ENCODE measurements around the gene SUGCT.
A peak's percentile ranks its signal among the peaks of the same experiment; 100 is the strongest.

Gene SUGCT

GRCh38 chr7:40541336-40541735, 406.5 kb downstream of the SUGCT start:
- whole genome bisulfite sequencing, 2 experiments (ENCODE audit: insufficient coverage in 2 of 2), result no CpG with 5 or more reads among the region's 1 CpG
- H3K9me3 ChIP-seq (ENCODE audit: control insufficient read depth, low read length), result no peaks in the 10 kb centered on the region
- H3K27ac ChIP-seq (ENCODE audit: low read depth, low read length, severe bottlenecking), result no peak overlapping the region

DNA sequence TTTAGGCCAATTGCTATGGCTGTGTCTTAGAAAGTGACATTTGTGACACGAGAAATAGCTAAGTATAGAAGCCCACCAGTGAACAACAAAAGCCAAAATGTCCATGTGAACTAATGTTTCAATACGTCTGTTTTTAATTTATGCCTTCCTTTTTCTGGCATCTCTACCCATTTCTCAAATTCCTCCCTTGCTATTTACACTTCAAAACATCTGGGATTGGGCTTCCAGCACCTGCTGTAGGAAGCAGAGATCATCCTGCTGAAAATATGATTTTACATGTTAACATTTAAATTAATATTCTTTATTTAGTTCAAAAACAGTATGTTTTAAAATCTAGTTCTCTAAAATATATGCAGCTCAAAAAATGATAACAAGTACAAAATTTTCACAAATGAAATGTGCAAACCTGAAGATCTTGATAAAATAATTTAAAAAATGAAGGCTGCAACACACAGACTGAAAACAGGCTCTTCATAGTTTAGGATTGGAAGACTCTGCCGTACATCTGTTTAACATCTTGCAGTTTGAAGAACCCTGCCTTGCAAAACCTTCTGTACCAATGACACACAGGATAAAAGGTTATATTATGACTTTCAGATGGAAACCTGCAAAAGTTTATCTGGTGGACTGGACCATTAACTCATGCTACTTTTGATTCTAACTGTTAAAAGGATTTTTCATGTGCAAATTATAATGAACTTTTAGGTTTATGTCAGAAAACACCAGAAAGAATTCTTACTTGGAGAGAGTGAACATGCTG, 408.4 kb downstream of the SUGCT start:
- 89 to 94% methylated on average over 3 of the region's 3 CpGs for WGBS, 2 experiments (ENCODE audit: insufficient coverage in 2 of 2)
- Histone ChIP-seq H3K4me3 (ENCODE audit: extremely low read depth, insufficient read depth, low read length, poor library complexity, severe bottlenecking) (no peak overlapping the region), H3K4me1 (ENCODE audit: control insufficient read depth, insufficient read depth, low read length, poor library complexity, severe bottlenecking) (peaks cover 4% of the 10 kb centered on the region), H3K27ac (ENCODE audit: low read depth, low read length, severe bottlenecking) (no peak overlapping the region), H3K9me3 (ENCODE audit: control insufficient read depth, low read length) (no peaks in the 10 kb centered on the region), H3K36me3 (ENCODE audit: control insufficient read depth, insufficient read depth, low read length) (no peaks in the 10 kb centered on the region)

More at GRCh38 chr7:40541336-40541735, 406.5 kb downstream of the SUGCT start:
- H3K36me3 ChIP-seq (ENCODE audit: control insufficient read depth, insufficient read depth, low read length), result no peaks in the 10 kb centered on the region
- no peak overlapping the region for H3K4me3 ChIP-seq (ENCODE audit: extremely low read depth, insufficient read depth, low read length, poor library complexity, severe bottlenecking)
- peaks cover 12% of the 10 kb centered on the region for H3K4me1 ChIP-seq (ENCODE audit: control insufficient read depth, insufficient read depth, low read length, poor library complexity, severe bottlenecking)

DNA sequence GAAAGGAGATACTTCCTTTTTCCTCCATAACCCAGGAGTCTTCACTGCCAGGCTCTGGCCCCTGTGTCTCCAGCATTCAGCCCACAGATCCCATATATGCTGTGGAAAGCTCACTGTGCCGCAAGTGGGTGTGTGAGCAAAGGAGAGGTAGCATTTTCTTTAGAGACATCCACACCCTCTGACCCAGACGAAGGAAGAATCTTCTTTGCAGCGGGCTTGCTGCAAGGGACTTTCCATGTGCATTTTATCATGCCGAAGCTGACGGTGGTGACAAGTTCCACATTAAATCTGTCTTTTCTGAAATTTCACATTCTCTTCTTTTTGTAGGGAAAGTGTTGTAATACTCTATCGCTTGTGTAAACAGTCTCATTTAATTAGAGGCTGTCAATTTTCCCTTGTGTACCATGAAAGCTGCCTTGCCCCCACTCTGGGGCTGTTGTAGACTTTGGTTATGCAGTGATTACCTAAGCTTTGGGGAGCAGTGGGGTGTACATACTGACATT, 409.5 kb downstream of the SUGCT start:
- 89% methylated on average over 3 of the region's 6 CpGs for WGBS, 2 experiments (ENCODE audit: insufficient coverage in 2 of 2)
- no peak overlapping the region for H3K4me3 ChIP-seq (ENCODE audit: extremely low read depth, insufficient read depth, low read length, poor library complexity, severe bottlenecking)
- no peak overlapping the region for H3K27ac ChIP-seq (ENCODE audit: low read depth, low read length, severe bottlenecking)

GRCh38 chr7:40544871-40545303, 410.1 kb downstream of the SUGCT start:
- Histone ChIP-seq H3K4me1 (ENCODE audit: control insufficient read depth, insufficient read depth, low read length, poor library complexity, severe bottlenecking) (no peaks in the 10 kb centered on the region), H3K27ac (ENCODE audit: low read depth, low read length, severe bottlenecking) (no peak overlapping the region), H3K36me3 (ENCODE audit: control insufficient read depth, insufficient read depth, low read length) (no peaks in the 10 kb centered on the region), H3K9me3 (ENCODE audit: control insufficient read depth, low read length) (no peaks in the 10 kb centered on the region), H3K4me3 (ENCODE audit: extremely low read depth, insufficient read depth, low read length, poor library complexity, severe bottlenecking) (no peak overlapping the region)
- WGBS, 2 experiments (ENCODE audit: insufficient coverage in 2 of 2), result 60 to 100% methylated on average over 1 of the region's 1 CpG

More for the DNA sequence above, 409.5 kb downstream of the SUGCT start:
- Histone ChIP-seq H3K36me3 (ENCODE audit: control insufficient read depth, insufficient read depth, low read length) (no peaks in the 10 kb centered on the region), H3K4me1 (ENCODE audit: control insufficient read depth, insufficient read depth, low read length, poor library complexity, severe bottlenecking) (no peaks in the 10 kb centered on the region), H3K9me3 (ENCODE audit: control insufficient read depth, low read length) (no peaks in the 10 kb centered on the region)

DNA sequence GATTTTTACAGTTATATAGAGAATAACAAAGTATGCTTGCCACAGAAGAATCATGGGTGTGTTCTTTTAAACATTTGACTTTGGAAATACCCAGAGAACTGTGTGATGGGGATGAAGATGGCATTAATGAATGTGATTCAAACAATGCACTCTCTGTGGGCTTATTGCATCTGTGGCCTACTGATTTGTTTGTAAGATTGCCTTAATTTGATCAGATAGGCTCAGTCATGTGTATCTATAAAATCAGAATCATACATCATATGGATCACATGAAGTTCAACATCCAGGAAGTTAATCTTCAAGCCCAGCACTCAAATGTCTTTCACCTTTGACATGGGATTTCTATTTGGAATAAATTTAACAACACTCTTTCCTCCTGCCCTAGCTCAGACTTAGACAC, 410.9 kb downstream of the SUGCT start:
- H3K27ac ChIP-seq (ENCODE audit: low read depth, low read length, severe bottlenecking), result no peak overlapping the region
- no peaks in the 10 kb centered on the region for H3K9me3 ChIP-seq (ENCODE audit: control insufficient read depth, low read length)
- no peaks in the 10 kb centered on the region for H3K36me3 ChIP-seq (ENCODE audit: control insufficient read depth, insufficient read depth, low read length)
- no peaks in the 10 kb centered on the region for H3K4me1 ChIP-seq (ENCODE audit: control insufficient read depth, insufficient read depth, low read length, poor library complexity, severe bottlenecking)
- H3K4me3 ChIP-seq (ENCODE audit: extremely low read depth, insufficient read depth, low read length, poor library complexity, severe bottlenecking), result no peak overlapping the region

- no peak overlapping the region for H3K4me3 ChIP-seq (ENCODE audit: extremely low read depth, insufficient read depth, low read length, poor library complexity, severe bottlenecking)
- H3K27ac ChIP-seq (ENCODE audit: low read depth, low read length, severe bottlenecking), result no peak overlapping the region
- no peaks in the 10 kb centered on the region for H3K9me3 ChIP-seq (ENCODE audit: control insufficient read depth, low read length)
- WGBS, 2 experiments (ENCODE audit: insufficient coverage in 2 of 2), result 83% methylated on average over 1 to 2 of the region's 6 CpGs
- H3K4me1 ChIP-seq (ENCODE audit: control insufficient read depth, insufficient read depth, low read length, poor library complexity, severe bottlenecking), result peaks cover 5% of the 10 kb centered on the region
- H3K36me3 ChIP-seq (ENCODE audit: control insufficient read depth, insufficient read depth, low read length), result no peaks in the 10 kb centered on the region
Observed at GRCh38 chr7:40546616-40547501, 412.1 kb downstream of the SUGCT start.

- Histone ChIP-seq H3K4me1 (ENCODE audit: control insufficient read depth, insufficient read depth, low read length, poor library complexity, severe bottlenecking) (peaks cover 12% of the 10 kb centered on the region), H3K9me3 (ENCODE audit: control insufficient read depth, low read length) (no peaks in the 10 kb centered on the region), H3K27ac (ENCODE audit: low read depth, low read length, severe bottlenecking) (no peak overlapping the region), H3K36me3 (ENCODE audit: control insufficient read depth, insufficient read depth, low read length) (no peaks in the 10 kb centered on the region), H3K4me3 (ENCODE audit: extremely low read depth, insufficient read depth, low read length, poor library complexity, severe bottlenecking) (no peak overlapping the region)
- 94 to 100% methylated on average over 2 of the region's 2 CpGs for WGBS, 2 experiments (ENCODE audit: insufficient coverage in 2 of 2)
Observed at GRCh38 chr7:40549372-40550039, 414.7 kb downstream of the SUGCT start.

DNA sequence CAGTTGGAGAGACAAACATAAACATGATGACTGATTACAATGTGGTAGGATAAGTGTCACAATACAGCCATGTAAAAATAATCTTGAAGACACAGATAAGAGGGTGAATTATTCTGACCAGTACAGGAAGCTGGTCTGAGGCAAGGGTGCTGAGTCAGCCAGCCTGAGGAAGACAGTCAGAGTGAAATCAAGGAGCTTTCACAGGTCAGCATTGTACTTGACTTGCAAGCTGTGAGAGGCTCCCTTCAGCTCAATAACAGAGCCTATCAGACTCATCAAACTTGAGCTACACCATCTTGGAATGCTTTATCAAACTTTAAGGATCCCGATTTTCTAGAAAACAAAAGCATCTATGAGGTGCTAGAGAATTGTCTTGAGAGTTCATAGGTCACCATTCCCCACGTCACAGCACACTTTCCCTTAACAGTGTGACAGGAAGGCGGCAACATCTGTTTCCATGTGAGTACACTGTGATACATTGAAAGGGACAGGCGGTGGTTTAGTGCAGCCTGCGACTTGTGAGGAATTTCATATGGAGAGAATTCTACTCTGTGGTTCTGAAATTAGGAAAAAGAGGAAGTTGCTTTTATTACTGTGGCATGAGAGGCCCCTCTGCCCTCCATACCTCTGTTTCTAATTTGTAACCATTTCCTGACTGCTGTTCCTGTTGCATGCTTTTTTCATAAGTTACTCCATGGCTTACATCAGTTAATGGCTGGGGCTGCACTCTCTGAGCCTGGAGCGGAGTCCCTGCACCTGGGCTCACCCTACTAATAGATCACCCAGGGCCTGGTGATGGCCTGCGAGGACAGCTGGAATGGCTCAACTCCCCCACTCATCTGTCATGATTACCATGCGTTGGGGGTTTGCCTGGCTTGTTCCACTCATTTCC, 417.1 kb downstream of the SUGCT start:
- WGBS, 2 experiments (ENCODE audit: insufficient coverage in 2 of 2), result 79 to 92% methylated on average over 3 to 6 of the region's 8 CpGs
- Histone ChIP-seq H3K27ac (ENCODE audit: low read depth, low read length, severe bottlenecking) (peak overlapping the region; percentile 54), H3K9me3 (ENCODE audit: control insufficient read depth, low read length) (no peaks in the 10 kb centered on the region), H3K4me3 (ENCODE audit: extremely low read depth, insufficient read depth, low read length, poor library complexity, severe bottlenecking) (no peak overlapping the region), H3K36me3 (ENCODE audit: control insufficient read depth, insufficient read depth, low read length) (no peaks in the 10 kb centered on the region), H3K4me1 (ENCODE audit: control insufficient read depth, insufficient read depth, low read length, poor library complexity, severe bottlenecking) (peaks cover 12% of the 10 kb centered on the region)

DNA sequence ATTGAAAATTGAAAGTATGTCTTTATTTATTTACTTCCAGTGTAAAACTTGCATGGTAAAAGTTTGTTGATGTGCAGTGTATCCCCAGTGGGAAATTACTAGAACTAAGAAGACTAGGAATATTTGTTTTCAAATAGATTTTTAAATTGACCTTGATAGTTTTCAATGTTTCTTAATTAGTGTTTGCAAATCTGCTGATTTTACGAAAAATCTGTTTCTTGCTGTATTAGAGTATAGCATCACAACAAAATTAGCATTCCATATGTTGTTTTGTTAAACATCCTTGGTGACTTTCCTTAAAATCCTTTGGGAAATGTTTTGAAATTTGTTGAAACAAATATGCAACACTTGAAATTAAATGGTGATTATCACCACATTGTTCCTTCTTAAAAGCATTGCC, 425.9 kb downstream of the SUGCT start:
- Histone ChIP-seq H3K4me1 (ENCODE audit: control insufficient read depth, insufficient read depth, low read length, poor library complexity, severe bottlenecking) (no peaks in the 10 kb centered on the region), H3K27ac (ENCODE audit: low read depth, low read length, severe bottlenecking) (no peak overlapping the region), H3K4me3 (ENCODE audit: extremely low read depth, insufficient read depth, low read length, poor library complexity, severe bottlenecking) (no peak overlapping the region), H3K36me3 (ENCODE audit: control insufficient read depth, insufficient read depth, low read length) (no peaks in the 10 kb centered on the region), H3K9me3 (ENCODE audit: control insufficient read depth, low read length) (no peaks in the 10 kb centered on the region)
- no CpG with 5 or more reads among the region's 1 CpG for WGBS, 2 experiments (ENCODE audit: insufficient coverage in 2 of 2)

GRCh38 chr7:40566879-40567278, 432.1 kb downstream of the SUGCT start:
- Histone ChIP-seq H3K9me3 (ENCODE audit: control insufficient read depth, low read length) (no peaks in the 10 kb centered on the region), H3K4me1 (ENCODE audit: control insufficient read depth, insufficient read depth, low read length, poor library complexity, severe bottlenecking) (peaks cover 6% of the 10 kb centered on the region), H3K4me3 (ENCODE audit: extremely low read depth, insufficient read depth, low read length, poor library complexity, severe bottlenecking) (no peak overlapping the region), H3K36me3 (ENCODE audit: control insufficient read depth, insufficient read depth, low read length) (no peaks in the 10 kb centered on the region), H3K27ac (ENCODE audit: low read depth, low read length, severe bottlenecking) (no peak overlapping the region)
- 60 to 100% methylated on average over 1 to 3 of the region's 5 CpGs for WGBS, 2 experiments (ENCODE audit: insufficient coverage in 2 of 2)
